H1 (cell line): ENCODE results near the gene CDIPT. TPM values are rescaled to one million over a fixed set of nuclear protein-coding genes. Genes with fewer than 3 reads are reported as not detected.
"Not testable (repeated sequence)": the region's sequence is repeated elsewhere in the genome, so short reads cannot be mapped to it uniquely, and the experiment has no call there.

Experiments
- CTCF ChIA-PET: fragments of 300-600 bp; sonication (Branson Sonifier 250); formaldehyde crosslinking; loops from one replicate; lab custom pipeline; 2021; ENCODE audit not compliant: partially characterized antibody; lab: Charles Lee
- POLR2A ChIA-PET: fragments of 300-600 bp; sonication (Branson Sonifier 250); formaldehyde crosslinking; loops from one replicate; lab custom pipeline; 2021; ENCODE audit warnings: inconsistent platforms; ENCODE audit not compliant: partially characterized antibody; lab: Charles Lee
- DNase-seq, 2 experiments: peaks; one replicate each; pipeline versions ENCODE4 v3.0.0 to v3.0.0-alpha.2; 2010 to 2022; ENCODE audit warnings: low spot score in 2 of 2, low read depth in 1 of 2, mixed read lengths in 1 of 2
- FAIRE-seq: peaks from 2 replicates; lab custom pipeline; 2011; peaks lifted over from hg19 to GRCh38; lab: Jason Lieb, UNC
- H2AFZ ChIP-seq: 2 replicates; pipeline ENCODE4 v1.8.1; 2012; ENCODE audit warnings: low read length, inconsistent platforms
- H2AK5ac ChIP-seq: 2 replicates; pipeline ENCODE4 v1.6.1; 2013; ENCODE audit warnings: low read depth, low read length
- H2BK120ac ChIP-seq: replicated peaks from 2 replicates; pipeline ENCODE3; 2013; ENCODE audit warnings: low read depth, low read length, inconsistent platforms
- H2BK12ac ChIP-seq: 2 replicates; pipeline ENCODE4 v1.6.1; 2013; ENCODE audit warnings: low read depth, low read length
- H2BK15ac ChIP-seq: 2 replicates; pipeline ENCODE4 v1.6.1; 2013; ENCODE audit warnings: low read length
- H2BK20ac ChIP-seq: 2 replicates; pipeline ENCODE4 v1.6.1; 2013; ENCODE audit warnings: low read length
- H2BK5ac ChIP-seq: 2 replicates; pipeline ENCODE4 v1.6.1; 2013; ENCODE audit warnings: low read depth, low read length
- H3K14ac ChIP-seq: 2 replicates; pipeline ENCODE4 v1.6.1; 2013; ENCODE audit warnings: inconsistent platforms; ENCODE audit not compliant: insufficient read length
- H3K18ac ChIP-seq: 2 replicates; pipeline ENCODE4 v1.6.1; 2013; ENCODE audit warnings: low read length; ENCODE audit errors: extremely low read depth
- H3K23ac ChIP-seq: 2 replicates; pipeline ENCODE4 v1.6.1; 2013; ENCODE audit warnings: inconsistent platforms; ENCODE audit not compliant: insufficient read length
- H3K23me2 ChIP-seq: 2 replicates; pipeline ENCODE4 v1.6.1; 2013; ENCODE audit warnings: low read depth, low read length
- H3K27ac ChIP-seq: 2 replicates; pipeline ENCODE4 v1.6.1; 2011; ENCODE audit warnings: low read depth, low read length, inconsistent platforms
- H3K27me3 ChIP-seq, 4 experiments: replicated peaks in 1 of 4; 1 replicate in 1 of 4; 2 replicates in 3 of 4; pipeline versions ENCODE4 v1.6.1 to v1.8.1; 2011 to 2013; ENCODE audit warnings: low read length in 3 of 4, mild to moderate bottlenecking in 3 of 4, inconsistent platforms in 2 of 4, mixed read lengths in 2 of 4, moderate library complexity in 1 of 4; ENCODE audit not compliant: control insufficient read depth in 3 of 4, insufficient read depth in 3 of 4; ENCODE audit errors: extremely low read depth in 1 of 4
- H3K36me3 ChIP-seq, 4 experiments: 2 replicates each; pipeline versions ENCODE4 v1.6.1 to v1.8.1; 2011 to 2013; ENCODE audit warnings: mild to moderate bottlenecking in 4 of 4, low read length in 3 of 4, moderate library complexity in 2 of 4, control low read depth in 1 of 4, inconsistent platforms in 1 of 4; ENCODE audit not compliant: insufficient read depth in 4 of 4, control insufficient read depth in 2 of 4
- H3K4ac ChIP-seq: replicated peaks from 2 replicates; pipeline ENCODE3; 2013; ENCODE audit warnings: low read length, low read depth, mixed read lengths, inconsistent platforms; ENCODE audit not compliant: insufficient read length
- H3K4me1 ChIP-seq, 4 experiments: replicated peaks in 1 of 4; 1 replicate in 1 of 4; 2 replicates in 3 of 4; pipeline versions ENCODE4 v1.6.1 to v1.8.1; 2011 to 2013; ENCODE audit warnings: low read length in 3 of 4, inconsistent platforms in 2 of 4, mixed read lengths in 1 of 4; ENCODE audit not compliant: insufficient read depth in 4 of 4, control insufficient read depth in 3 of 4
- H3K4me2 ChIP-seq, 2 experiments: 2 replicates each; pipeline versions ENCODE4 v1.6.1 to v1.8.1; 2011 to 2013; ENCODE audit warnings: low read depth in 2 of 2, low read length in 2 of 2, control low read depth in 1 of 2, inconsistent platforms in 1 of 2, mild to moderate bottlenecking in 1 of 2; ENCODE audit not compliant: insufficient read depth in 1 of 2
- H3K4me3 ChIP-seq, 4 experiments: fragments of 200-600, 300-600 bp in 1 of 4; sonication (generic), shearing (Covaris generic), sonication (Bioruptor Twin) in 1 of 4; 2 replicates each; pipeline versions ENCODE4 v1.5.1 to v1.8.1; 2011 to 2016; ENCODE audit warnings: low read length in 4 of 4, low read depth in 3 of 4, control low read depth in 2 of 4, inconsistent platforms in 2 of 4, mild to moderate bottlenecking in 2 of 4, mixed read lengths in 1 of 4, moderate library complexity in 1 of 4; ENCODE audit not compliant: insufficient read depth in 2 of 4; ENCODE audit errors: extremely low read depth in 1 of 4
- H3K56ac ChIP-seq: replicated peaks from 2 replicates; pipeline ENCODE3; 2013; ENCODE audit warnings: low read depth, mild to moderate bottlenecking, mixed read lengths, low read length, inconsistent platforms; ENCODE audit not compliant: insufficient read length
- H3K79me1 ChIP-seq: 2 replicates; pipeline ENCODE4 v1.6.1; 2013; ENCODE audit warnings: low read depth, low read length, control low read depth
- H3K79me2 ChIP-seq, 2 experiments: 2 replicates each; pipeline versions ENCODE4 v1.6.1 to v1.8.1; 2012 to 2013; ENCODE audit warnings: low read length in 2 of 2, mild to moderate bottlenecking in 2 of 2, inconsistent platforms in 1 of 2; ENCODE audit not compliant: insufficient read depth in 2 of 2, control insufficient read depth in 1 of 2
- H3K9ac ChIP-seq, 4 experiments: replicated peaks in 1 of 4; 1 replicate in 1 of 4; 2 replicates in 3 of 4; pipeline versions ENCODE4 v1.6.1 to v1.8.1; 2011 to 2013; ENCODE audit warnings: low read depth in 3 of 4, low read length in 3 of 4, control low read depth in 2 of 4, mild to moderate bottlenecking in 2 of 4, moderate library complexity in 2 of 4, inconsistent platforms in 1 of 4; ENCODE audit errors: extremely low read depth in 1 of 4
- H3K9me3 ChIP-seq, 2 experiments: 2 replicates each; pipeline versions ENCODE4 v1.6.1 to v1.8.1; 2012 to 2013; ENCODE audit warnings: mild to moderate bottlenecking in 2 of 2, moderate library complexity in 2 of 2, control low read depth in 1 of 2, inconsistent platforms in 1 of 2, low read depth in 1 of 2, low read length in 1 of 2, mixed read lengths in 1 of 2; ENCODE audit not compliant: insufficient read depth in 2 of 2
- H4K20me1 ChIP-seq, 2 experiments: replicated peaks in 1 of 2; 2 replicates each; pipeline versions ENCODE3 to v1.8.1; 2011 to 2013; ENCODE audit warnings: inconsistent platforms in 2 of 2, low read length in 2 of 2, mild to moderate bottlenecking in 1 of 2; ENCODE audit not compliant: insufficient read depth in 2 of 2, control insufficient read depth in 1 of 2
- H4K5ac ChIP-seq: 2 replicates; pipeline ENCODE4 v1.6.1; 2013; ENCODE audit warnings: low read length, low read depth, mixed read lengths, inconsistent platforms; ENCODE audit not compliant: insufficient read length
- H4K8ac ChIP-seq: 2 replicates; pipeline ENCODE4 v1.8.0; 2013; ENCODE audit warnings: mild to moderate bottlenecking, moderate library complexity, low read length, inconsistent platforms; ENCODE audit not compliant: insufficient read depth; ENCODE audit errors: extremely low read depth
- H4K91ac ChIP-seq: replicated peaks from 2 replicates; pipeline ENCODE3; 2013; ENCODE audit warnings: low read length, mixed read lengths, inconsistent platforms; ENCODE audit not compliant: insufficient read length
- RAD21 ChIP-seq, 2 experiments: IDR thresholded peaks in 1 of 2; conservative IDR thresholded peaks in 1 of 2; 2 replicates each; pipeline ENCODE4 v1.6.1; 2011; ENCODE audit warnings: low read depth in 2 of 2, low read length in 2 of 2, improper control_type of control experiment in 1 of 2, inconsistent platforms in 1 of 2, mild to moderate bottlenecking in 1 of 2, moderate library complexity in 1 of 2
- WGBS, 2 experiments: shearing (Covaris generic) in 1 of 2; methylation state at CpG; one replicate each; pipeline versions ENCODE4 v1.1.6 to v1.1.7; 2013 to 2015; ENCODE audit warnings: low lambda C conversion rate in 2 of 2, mixed read lengths in 2 of 2, inconsistent platforms in 1 of 2, low coverage in 1 of 2, missing lambda C conversion rate in 1 of 2; ENCODE audit not compliant: insufficient replicate concordance in 2 of 2, insufficient coverage in 1 of 2, insufficient read length in 1 of 2; ENCODE audit errors: extremely low coverage in 1 of 2, missing lambda C conversion rate in 1 of 2; 5-methylcytosine and 5-hydroxymethylcytosine counted together
- polyA plus RNA-seq, 7 experiments: library from polyadenylated mRNA; depleted of rRNA in 3 of 7; stranded (reverse) in 5 of 7; unstranded in 2 of 7; fragments of >200 nt in 5 of 7; fragments of 200-250 nt in 2 of 7; gene quantifications; 1 replicate in 5 of 7; 2 replicates in 1 of 7; 4 replicates in 1 of 7; pipeline versions ENCODE4 v1.2.1 to v1.2.3, GENCODE V29; 2011 to 2013; ENCODE audit warnings: missing spikeins in 2 of 7, mixed read lengths in 2 of 7
- total RNA-seq: library from RNA; stranded (reverse); fragmentation: NEBNext Ultra II Directional; extraction: Animal tissue kit (Norgen Biotek cat#: 25700); gene quantifications from 2 replicates; pipeline ENCODE4 v1.2.1, GENCODE V29; 2021

CDIPT gene
- total and polyA plus RNA-seq, 2 of the 8 experiments (the other 6 are each of a cell fraction or from before 2014, with no cell fraction given): 69.2 to 140 TPM

DNA sequence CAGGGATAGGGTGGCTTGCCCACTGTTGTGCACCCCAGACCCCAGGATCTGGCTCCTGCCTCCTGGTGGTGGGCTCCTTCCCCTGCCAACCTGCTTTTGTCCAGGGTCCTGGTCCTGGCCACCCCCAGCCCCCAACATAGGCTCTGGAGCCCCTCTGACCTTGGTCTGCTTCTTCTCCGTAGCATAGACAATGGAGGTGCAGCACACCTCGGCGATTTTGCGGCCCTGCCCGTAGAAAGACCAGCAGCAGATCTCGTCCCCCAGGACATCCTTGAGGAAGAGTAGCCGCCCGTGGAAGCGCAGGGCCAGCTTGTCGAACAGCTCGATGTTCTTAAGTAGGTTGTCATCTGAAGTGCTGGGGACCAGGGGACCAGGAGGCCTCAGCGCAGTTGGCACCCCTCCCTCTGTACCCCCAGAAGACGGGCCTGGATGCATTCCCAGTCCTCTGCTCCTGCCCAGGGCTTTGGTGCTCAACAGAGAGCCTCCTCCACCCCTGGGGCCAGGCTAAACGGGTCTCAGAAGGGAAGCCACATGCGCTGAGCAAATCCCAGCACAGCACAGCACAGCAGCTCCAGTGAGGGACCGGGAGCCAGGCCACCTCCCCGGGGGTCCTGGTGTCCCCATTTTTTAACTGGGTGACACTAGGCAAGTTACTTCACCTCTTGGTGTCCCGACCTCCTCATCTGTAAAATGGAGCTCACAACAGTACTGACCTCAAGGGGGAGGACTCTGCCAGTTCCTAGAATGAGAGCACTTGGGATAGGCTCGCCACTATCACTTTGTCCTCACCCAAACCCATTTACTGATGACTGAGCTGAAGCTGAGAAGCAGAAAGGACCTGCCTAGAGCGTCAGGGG lies 48.0 kb upstream of the CDIPT start (continued):
- TF ChIP-seq RAD21 (IDR thresholded peaks at IDR 0.05 in 1 of 2, conservative IDR thresholded peaks at IDR 0.05 in 1 of 2; ENCODE audit: low read depth in 2 of 2, low read length in 2 of 2): peak; percentile 3 to 15; a peak in 2 of 4 replicates

DNA sequence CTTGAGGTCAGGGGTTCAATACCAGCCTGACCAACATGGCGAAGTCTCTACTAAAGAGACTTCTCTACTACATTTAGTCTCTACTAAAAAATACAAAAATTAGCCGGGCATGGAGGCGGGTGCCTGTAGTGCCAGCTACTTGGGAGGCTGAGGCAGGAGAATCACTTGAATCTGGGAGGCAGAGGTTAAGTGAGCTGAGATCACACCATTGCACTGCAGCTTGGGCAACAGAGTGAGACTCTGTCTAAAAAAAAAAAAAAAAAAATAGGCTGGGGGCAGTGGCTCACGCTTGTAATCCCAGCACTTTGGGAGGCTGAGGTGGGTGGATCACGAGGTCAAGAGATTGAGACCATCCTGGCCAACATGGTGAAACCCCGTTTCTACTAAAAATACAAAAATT lies 46.8 kb upstream of the CDIPT start:
- H3K23ac ChIP-seq, H2AFZ ChIP-seq, H3K79me1 ChIP-seq, H4K5ac ChIP-seq, H2BK15ac ChIP-seq, H3K9ac ChIP-seq, H3K4ac ChIP-seq, H3K14ac ChIP-seq, FAIRE-seq, H3K23me2 ChIP-seq, H2BK12ac ChIP-seq, H3K79me2 ChIP-seq, H3K4me1 ChIP-seq, H3K27ac ChIP-seq, H3K27me3 ChIP-seq, H3K36me3 ChIP-seq, H3K4me3 ChIP-seq, H2BK120ac ChIP-seq, H3K4me2 ChIP-seq, H3K9me3 ChIP-seq, H3K18ac ChIP-seq, H2AK5ac ChIP-seq, H2BK20ac ChIP-seq, DNase-seq, H2BK5ac ChIP-seq, H4K8ac ChIP-seq, H4K91ac ChIP-seq, H3K56ac ChIP-seq, H4K20me1 ChIP-seq: not testable (repeated sequence)
- WGBS, 2 experiments: 74% methylated on average over 6 of the region's 6 CpGs; no CpG with 5 or more reads in 1 of the 2 experiments
- CTCF ChIA-PET: interaction anchor here (1.3 to 2.7 kb wide), 4 partner anchors 13 to 67 kb away, joined by 4 to 14 read pairs (median 8); partner anchors contain the start of gene KCTD13
- POLR2A ChIA-PET: interaction anchor here (1.0 to 6.4 kb wide), 7 partner anchors 10 to 100 kb away, joined by 3 to 52 read pairs (median 3); partner anchors contain the start of genes ASPHD1, HIRIP3, INO80E and SEZ6L2
